ENCODE measurements around the gene TOPBP1.

The TOPBP1 gene

DNA sequence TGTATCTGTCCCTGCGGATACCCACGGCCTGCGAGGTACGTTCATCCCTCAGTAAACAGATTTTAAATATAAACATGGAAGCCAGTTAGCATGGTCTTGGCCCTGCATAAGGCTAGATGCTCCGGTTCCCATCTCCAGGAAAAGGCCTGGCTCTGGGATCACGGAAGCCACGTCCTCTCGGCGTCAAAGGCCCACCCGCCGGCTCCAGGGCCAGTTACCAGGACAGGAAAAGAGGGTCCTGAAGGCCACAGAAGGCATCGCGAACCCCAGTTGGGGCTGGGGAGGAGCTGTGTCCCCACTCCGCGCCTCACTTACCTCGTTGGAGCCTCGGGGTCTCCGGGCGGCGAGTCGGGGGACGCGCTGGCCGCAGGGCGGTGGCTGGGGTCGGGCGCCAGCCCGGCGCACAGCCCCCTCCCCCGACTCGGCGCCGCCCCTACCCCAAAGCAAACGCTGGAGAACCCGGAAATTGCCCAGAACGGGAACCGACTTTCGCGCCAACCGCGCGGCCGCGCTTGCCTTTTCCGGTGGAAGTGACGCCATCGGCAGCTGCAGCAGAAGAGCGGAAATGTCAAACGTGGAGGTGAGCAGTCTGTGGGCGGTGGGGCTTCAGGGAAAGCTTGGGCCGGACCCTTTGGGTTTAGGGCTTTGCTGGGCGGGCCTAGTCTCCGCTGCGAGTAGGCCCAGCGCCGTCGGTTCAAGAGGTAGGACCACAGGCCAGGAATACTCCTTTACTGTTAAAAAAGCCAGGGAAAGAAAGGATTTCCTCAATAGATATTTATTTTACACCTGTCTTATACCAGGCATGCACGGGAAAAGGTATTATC is at the start of gene TOPBP1:
Gene TOPBP1, minus strand, starts transcription at position 488 of the 824 bp plus-strand sequence. CDS start 814 bp downstream, outside the sequence.
- DNase-seq (ENCODE audit: low spot score in 2 of 2) = peak; percentile 65 to 67
- Mint-ChIP-seq H3K36me3 (ENCODE audit: insufficient read depth) (peaks cover 25% of the 10 kb centered on the region), H3K4me1 (peaks cover 45% of the 10 kb centered on the region), H3K27ac (ENCODE audit: low read depth) (peak within 1 kb of the TSS; percentile 95), H3K4me3 (peak within 1 kb of the TSS; percentile 93), H3K27me3 (no peaks in the 10 kb centered on the region), H3K9me3 (no peaks in the 10 kb centered on the region)
- ATAC-seq (replicated peaks; ENCODE audit: extremely low read depth, poor library complexity, severe bottlenecking) = peak; percentile 89

DNA sequence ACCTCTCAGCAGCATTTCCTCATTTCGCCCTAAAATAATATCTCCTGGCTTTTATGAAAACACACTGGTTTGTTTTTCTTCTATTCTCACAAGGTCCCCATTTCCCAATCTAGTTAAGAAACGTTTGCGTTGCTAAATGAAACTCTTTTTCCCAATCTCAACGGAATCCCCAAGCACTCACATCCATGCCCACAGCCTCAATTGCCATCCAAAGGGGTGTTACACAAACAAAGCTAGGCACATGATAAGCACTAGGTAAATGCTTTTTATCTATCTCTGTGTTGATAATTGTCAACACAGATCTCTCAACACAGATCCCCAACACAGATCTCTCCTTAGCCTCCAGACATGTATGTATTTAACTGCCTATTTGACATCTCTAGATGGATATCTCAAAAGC is 49.3 kb upstream of the TOPBP1 start:
- Mint-ChIP-seq H3K4me3 (no peak overlapping the region), H3K4me1 (no peaks in the 10 kb centered on the region), H3K36me3 (ENCODE audit: insufficient read depth) (no peaks in the 10 kb centered on the region), H3K27me3 (peaks cover 35% of the 10 kb centered on the region), H3K9me3 (no peaks in the 10 kb centered on the region), H3K27ac (ENCODE audit: low read depth) (no peak overlapping the region)
- ATAC-seq (replicated peaks; ENCODE audit: extremely low read depth, poor library complexity, severe bottlenecking) (no peak), DNase-seq (ENCODE audit: low spot score in 2 of 2) (no peak)

DNA sequence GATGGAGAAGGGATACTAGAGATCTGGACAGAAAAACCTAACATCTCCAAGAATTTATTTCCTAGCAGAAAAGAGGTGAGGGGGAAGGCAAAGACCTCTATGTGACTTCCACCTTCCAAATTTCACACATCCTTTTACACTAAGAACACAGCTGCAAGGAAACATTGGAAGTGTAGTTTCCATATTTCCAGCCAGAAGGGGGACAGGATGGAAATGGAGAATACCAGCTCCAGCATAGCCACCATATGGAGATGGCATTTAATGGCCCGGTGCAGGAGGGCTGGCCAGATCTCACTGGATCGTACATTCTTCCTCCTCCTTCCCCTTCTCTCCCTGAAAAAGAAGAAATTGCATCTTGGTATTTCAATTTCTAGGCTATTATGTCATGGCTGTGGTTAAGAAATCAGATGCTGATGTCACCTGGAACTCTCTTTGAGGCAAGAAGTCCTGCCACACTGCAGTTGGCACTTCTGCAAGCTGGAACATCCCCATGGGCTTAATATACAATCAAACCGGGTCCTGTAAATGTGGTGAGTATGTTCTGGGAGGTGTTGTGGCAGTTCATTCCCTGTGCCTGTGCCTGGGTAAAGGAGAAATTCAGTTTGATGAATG is 47.5 kb upstream of the TOPBP1 start:
- H3K27ac Mint-ChIP-seq (ENCODE audit: low read depth) = no peak overlapping the region
- DNase-seq (ENCODE audit: low spot score in 2 of 2) = no peak
- H3K36me3 Mint-ChIP-seq (ENCODE audit: insufficient read depth) = no peaks in the 10 kb centered on the region
- H3K4me1 Mint-ChIP-seq = no peaks in the 10 kb centered on the region
- no peak for ATAC-seq (replicated peaks; ENCODE audit: extremely low read depth, poor library complexity, severe bottlenecking)
- H3K9me3 Mint-ChIP-seq = no peaks in the 10 kb centered on the region
- peaks cover 46% of the 10 kb centered on the region for H3K27me3 Mint-ChIP-seq
- no peak overlapping the region for H3K4me3 Mint-ChIP-seq

DNA sequence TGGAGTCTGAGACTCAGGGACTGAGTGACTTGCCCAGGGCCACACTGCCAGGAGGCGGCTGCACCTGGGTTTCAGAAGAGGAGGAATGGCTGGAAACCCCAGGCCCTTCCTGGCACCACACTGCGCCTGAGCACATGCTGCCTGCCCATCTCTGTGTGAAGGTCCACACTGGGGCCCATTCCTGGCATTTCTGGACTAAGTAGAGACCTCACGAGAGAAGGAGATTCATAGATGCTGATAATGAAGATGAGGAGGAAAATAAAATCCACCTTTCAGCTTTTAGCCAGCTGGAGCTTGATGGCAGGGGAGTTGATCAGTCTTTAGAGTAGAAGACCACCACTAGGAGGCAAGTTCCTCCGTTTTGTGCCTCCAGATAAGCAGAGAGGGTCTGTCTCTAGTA is 44.3 kb upstream of the TOPBP1 start:
- Mint-ChIP-seq H3K27me3 (peaks cover 45% of the 10 kb centered on the region), H3K36me3 (ENCODE audit: insufficient read depth) (no peaks in the 10 kb centered on the region), H3K4me3 (no peak overlapping the region), H3K27ac (ENCODE audit: low read depth) (no peak overlapping the region), H3K4me1 (no peaks in the 10 kb centered on the region), H3K9me3 (no peaks in the 10 kb centered on the region)
- no peak for ATAC-seq (replicated peaks; ENCODE audit: extremely low read depth, poor library complexity, severe bottlenecking)
- DNase-seq (ENCODE audit: low spot score in 2 of 2) = no peak

DNA sequence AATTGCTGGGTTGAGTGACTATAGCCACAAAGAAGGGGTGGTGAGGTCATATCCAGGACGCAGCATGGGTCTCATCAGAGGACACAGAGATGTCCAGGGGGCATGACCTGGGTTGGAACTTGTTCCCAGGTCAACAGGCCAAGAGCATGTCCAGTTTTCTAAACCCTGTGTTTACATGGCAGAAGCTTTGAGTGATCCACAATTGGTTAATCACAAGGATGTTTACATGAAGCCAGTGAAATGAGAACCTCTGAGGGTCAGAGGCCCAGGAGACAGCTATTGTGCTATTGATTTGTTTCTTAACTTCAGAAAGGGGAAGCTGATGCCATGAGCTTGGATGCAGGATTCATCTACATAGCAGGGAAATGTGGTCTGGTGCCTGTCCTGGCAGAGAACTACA is 42.2 kb upstream of the TOPBP1 start:
- no peak overlapping the region for H3K27ac Mint-ChIP-seq (ENCODE audit: low read depth)
- no peaks in the 10 kb centered on the region for H3K36me3 Mint-ChIP-seq (ENCODE audit: insufficient read depth)
- H3K27me3 Mint-ChIP-seq = peaks cover 38% of the 10 kb centered on the region

DNA sequence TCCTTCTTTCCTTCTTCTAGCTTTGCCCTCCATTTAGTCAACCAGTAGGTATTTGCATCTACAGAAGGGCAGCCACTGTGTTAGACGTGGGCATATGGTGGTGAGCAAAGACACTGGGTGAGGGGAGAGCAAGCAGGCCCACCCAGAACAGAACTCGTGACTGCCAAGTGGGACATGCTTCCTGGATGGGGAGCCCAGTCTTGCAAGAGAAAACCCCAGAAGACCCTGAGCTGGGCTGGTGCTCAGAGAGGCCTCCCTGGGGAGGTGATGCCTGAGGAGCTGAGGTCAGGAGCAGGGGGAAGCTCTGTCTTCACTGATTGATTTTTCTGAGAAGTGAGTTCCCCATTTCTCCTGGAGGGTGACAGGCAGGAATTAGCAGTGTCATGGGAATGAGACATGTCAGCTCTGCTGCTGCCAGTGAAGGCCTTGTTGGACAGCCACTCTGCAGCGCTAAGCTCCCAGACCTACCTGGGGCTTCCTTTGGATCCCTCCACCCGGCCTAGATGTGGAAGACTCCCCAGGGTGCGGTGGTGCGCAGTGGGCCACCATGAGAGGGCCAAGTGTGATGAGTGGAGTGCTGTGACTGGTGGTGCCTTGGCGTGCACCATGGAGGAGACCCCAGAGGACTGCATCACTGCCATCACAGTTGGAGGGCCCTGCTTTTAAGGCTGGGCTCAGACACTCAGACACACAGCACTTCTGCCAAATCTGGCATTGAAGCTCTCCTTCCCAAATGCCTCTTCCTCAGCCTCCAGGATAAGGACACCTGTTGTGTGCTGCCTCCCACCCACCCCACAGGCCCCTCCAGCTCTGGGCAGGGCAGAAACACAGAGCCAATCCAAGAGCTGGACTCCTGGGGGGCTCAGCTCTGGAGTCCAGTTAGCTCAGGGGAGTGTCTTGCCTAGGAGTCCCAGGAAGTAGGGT is 40.0 kb upstream of the TOPBP1 start:
- H3K4me1 Mint-ChIP-seq = no peaks in the 10 kb centered on the region
- no peak overlapping the region for H3K27ac Mint-ChIP-seq (ENCODE audit: low read depth)
- ATAC-seq (replicated peaks; ENCODE audit: extremely low read depth, poor library complexity, severe bottlenecking) (no peak), DNase-seq (ENCODE audit: low spot score in 2 of 2) (no peak)
- no peaks in the 10 kb centered on the region for H3K36me3 Mint-ChIP-seq (ENCODE audit: insufficient read depth)
- H3K27me3 Mint-ChIP-seq = peaks cover 28% of the 10 kb centered on the region
- H3K4me3 Mint-ChIP-seq = no peak overlapping the region
- no peaks in the 10 kb centered on the region for H3K9me3 Mint-ChIP-seq

More for the DNA sequence above, 42.2 kb upstream of the TOPBP1 start:
- H3K4me1 Mint-ChIP-seq = no peaks in the 10 kb centered on the region
- DNase-seq (ENCODE audit: low spot score in 2 of 2) (no peak), ATAC-seq (replicated peaks; ENCODE audit: extremely low read depth, poor library complexity, severe bottlenecking) (no peak)
- H3K4me3 Mint-ChIP-seq = no peak overlapping the region
- no peaks in the 10 kb centered on the region for H3K9me3 Mint-ChIP-seq

DNA sequence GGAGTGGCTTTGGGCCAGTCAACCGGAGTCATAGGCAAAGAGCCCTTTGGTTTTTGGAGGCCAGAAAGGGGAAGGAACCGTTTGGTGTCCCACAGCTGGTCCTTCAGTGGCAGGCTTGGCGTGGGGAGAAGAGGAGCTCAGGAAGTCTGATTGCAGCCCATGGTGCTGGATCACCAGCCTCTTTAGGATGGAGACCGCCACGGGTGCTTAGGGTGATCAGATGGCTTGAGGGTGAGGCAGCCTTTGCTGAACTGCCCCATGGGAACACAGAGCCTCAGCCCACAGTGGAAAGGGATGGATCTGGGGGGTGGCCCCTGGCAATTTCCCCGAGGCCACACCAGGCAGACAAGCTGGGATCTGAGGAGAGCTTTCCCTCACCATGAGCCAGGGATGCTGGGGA is 38.6 kb upstream of the TOPBP1 start:
- Mint-ChIP-seq H3K4me3 (no peak overlapping the region), H3K27ac (ENCODE audit: low read depth) (no peak overlapping the region), H3K9me3 (no peaks in the 10 kb centered on the region), H3K36me3 (ENCODE audit: insufficient read depth) (peaks cover 1% of the 10 kb centered on the region), H3K4me1 (no peaks in the 10 kb centered on the region), H3K27me3 (peaks cover 24% of the 10 kb centered on the region)
- DNase-seq (ENCODE audit: low spot score in 2 of 2) = no peak
- ATAC-seq (replicated peaks; ENCODE audit: extremely low read depth, poor library complexity, severe bottlenecking) = no peak

DNA sequence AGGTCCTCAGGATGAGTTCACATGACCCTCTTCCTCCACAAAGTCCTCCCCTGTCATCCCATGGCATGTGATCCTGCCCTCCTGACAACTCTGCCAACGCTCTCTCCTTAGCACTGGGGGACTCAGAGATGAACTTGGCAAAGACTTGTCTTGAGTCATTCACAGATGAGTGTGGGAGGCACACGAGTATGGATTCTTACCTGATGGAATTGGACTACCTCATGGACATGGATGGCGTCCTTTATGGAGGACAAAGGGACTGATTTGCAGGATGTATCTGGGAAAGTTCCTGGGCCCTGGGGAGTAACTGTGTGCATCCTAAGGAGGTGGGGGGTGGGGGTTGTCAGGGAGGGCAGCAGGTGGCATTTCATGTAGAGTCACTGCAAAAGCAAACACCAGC is 38.2 kb upstream of the TOPBP1 start:
- H3K27ac Mint-ChIP-seq (ENCODE audit: low read depth) = no peak overlapping the region
- peaks cover 1% of the 10 kb centered on the region for H3K36me3 Mint-ChIP-seq (ENCODE audit: insufficient read depth)
- no peaks in the 10 kb centered on the region for H3K4me1 Mint-ChIP-seq
- peaks cover 20% of the 10 kb centered on the region for H3K27me3 Mint-ChIP-seq
- no peak overlapping the region for H3K4me3 Mint-ChIP-seq
- no peaks in the 10 kb centered on the region for H3K9me3 Mint-ChIP-seq
- no peak for ATAC-seq (replicated peaks; ENCODE audit: extremely low read depth, poor library complexity, severe bottlenecking)
- no peak for DNase-seq (ENCODE audit: low spot score in 2 of 2)

DNA sequence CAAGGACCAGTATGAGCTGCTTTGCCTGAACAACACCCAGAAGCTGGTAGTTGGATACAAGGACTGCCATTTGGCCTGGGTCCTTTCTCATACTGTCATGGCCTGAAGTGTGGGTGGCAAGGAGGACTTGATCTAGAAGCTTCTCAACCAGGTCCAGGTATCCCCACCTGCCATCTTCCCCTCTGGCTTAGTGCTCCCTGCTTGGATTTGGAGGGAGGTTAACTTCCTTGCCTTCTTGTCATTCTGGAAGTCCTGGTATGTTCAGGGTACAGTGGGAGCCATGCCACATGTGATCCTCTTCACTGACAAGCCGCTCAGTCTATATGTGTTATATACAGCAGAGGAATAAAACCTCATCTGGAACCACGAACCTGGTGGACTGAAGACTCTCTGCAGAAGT is 37.7 kb upstream of the TOPBP1 start:
- H3K27me3 Mint-ChIP-seq = peaks cover 15% of the 10 kb centered on the region
- no peak for ATAC-seq (replicated peaks; ENCODE audit: extremely low read depth, poor library complexity, severe bottlenecking)
- H3K4me3 Mint-ChIP-seq = no peak overlapping the region

DNA sequence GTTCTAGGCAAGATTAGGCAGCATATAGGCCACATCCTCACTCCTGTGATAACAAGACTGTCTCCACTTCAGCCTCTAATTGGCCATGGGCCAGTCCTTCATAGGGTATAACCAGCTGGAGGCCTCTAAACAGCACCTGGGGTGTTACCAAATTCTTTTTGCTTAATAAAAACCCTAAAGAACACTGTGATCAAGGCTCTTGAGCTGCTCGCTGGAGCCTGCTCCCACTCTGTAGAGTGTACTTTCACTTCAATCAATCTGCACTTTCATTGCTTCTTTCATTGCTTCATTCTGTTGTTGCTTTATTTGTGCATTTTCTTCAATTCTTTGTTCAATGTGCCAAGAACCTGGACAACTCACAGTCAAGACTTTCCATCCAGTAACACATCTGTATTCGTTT is 36.2 kb upstream of the TOPBP1 start:
- H3K9me3 Mint-ChIP-seq = no peaks in the 10 kb centered on the region
- H3K27me3 Mint-ChIP-seq = peaks cover 6% of the 10 kb centered on the region
- no peaks in the 10 kb centered on the region for H3K4me1 Mint-ChIP-seq
- ATAC-seq (replicated peaks; ENCODE audit: extremely low read depth, poor library complexity, severe bottlenecking) (no peak), DNase-seq (ENCODE audit: low spot score in 2 of 2) (no peak)
- peaks cover 1% of the 10 kb centered on the region for H3K36me3 Mint-ChIP-seq (ENCODE audit: insufficient read depth)
- no peak overlapping the region for H3K4me3 Mint-ChIP-seq
- H3K27ac Mint-ChIP-seq (ENCODE audit: low read depth) = no peak overlapping the region

More for the DNA sequence above, 37.7 kb upstream of the TOPBP1 start:
- H3K4me1 Mint-ChIP-seq = no peaks in the 10 kb centered on the region
- H3K9me3 Mint-ChIP-seq = no peaks in the 10 kb centered on the region
- no peak for DNase-seq (ENCODE audit: low spot score in 2 of 2)
- H3K36me3 Mint-ChIP-seq (ENCODE audit: insufficient read depth) = peaks cover 1% of the 10 kb centered on the region
- H3K27ac Mint-ChIP-seq (ENCODE audit: low read depth) = no peak overlapping the region

DNA sequence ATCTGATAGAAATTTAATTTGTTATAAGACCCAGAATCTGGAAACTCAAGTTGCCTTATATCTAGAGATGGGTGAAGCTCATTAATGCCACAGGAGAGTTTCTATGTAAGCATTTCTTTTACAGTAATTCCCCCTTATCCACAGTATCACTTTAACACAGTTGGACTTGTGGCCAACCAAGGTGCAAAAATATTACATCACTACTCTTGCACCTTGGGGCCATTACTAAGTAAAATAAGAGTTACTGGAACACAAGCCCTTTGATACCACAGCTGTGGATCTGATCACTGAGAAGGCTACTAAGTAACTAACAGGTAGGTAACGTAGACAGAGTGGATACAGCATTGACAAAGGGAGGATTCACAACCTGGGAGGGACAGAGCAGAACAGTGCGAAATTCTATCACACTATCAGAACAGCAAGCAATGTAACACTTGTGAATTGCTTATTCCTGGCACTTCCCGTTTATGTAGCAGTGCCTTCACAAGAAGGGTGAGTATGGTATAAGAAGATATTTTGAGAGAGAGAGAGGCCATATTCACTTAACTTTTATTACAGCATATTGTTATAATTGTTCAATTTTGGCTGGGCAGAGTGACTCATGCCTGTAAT is 33.9 kb upstream of the TOPBP1 start:
- Mint-ChIP-seq H3K27me3 (peaks cover 6% of the 10 kb centered on the region), H3K4me3 (no peak overlapping the region), H3K9me3 (no peaks in the 10 kb centered on the region), H3K4me1 (no peaks in the 10 kb centered on the region), H3K36me3 (ENCODE audit: insufficient read depth) (peaks cover 1% of the 10 kb centered on the region), H3K27ac (ENCODE audit: low read depth) (no peak overlapping the region)
- ATAC-seq (replicated peaks; ENCODE audit: extremely low read depth, poor library complexity, severe bottlenecking) = no peak
- no peak for DNase-seq (ENCODE audit: low spot score in 2 of 2)
